HG02943 (cell line): ENCODE measurements around the gene HYDIN.
"Not testable (repeated sequence)": the region's sequence is repeated elsewhere in the genome, so short reads cannot be mapped to it uniquely, and the experiment has no call there.

Source experiments
- ATAC-seq: cut with Tn5 transposase; IDR thresholded peaks from one replicate; pipeline ENCODE4 v1.9.1; 2021; ENCODE audit warnings: mild to moderate bottlenecking, low read depth, moderate library complexity; ENCODE audit not compliant: unreplicated experiment

Gene HYDIN

DNA sequence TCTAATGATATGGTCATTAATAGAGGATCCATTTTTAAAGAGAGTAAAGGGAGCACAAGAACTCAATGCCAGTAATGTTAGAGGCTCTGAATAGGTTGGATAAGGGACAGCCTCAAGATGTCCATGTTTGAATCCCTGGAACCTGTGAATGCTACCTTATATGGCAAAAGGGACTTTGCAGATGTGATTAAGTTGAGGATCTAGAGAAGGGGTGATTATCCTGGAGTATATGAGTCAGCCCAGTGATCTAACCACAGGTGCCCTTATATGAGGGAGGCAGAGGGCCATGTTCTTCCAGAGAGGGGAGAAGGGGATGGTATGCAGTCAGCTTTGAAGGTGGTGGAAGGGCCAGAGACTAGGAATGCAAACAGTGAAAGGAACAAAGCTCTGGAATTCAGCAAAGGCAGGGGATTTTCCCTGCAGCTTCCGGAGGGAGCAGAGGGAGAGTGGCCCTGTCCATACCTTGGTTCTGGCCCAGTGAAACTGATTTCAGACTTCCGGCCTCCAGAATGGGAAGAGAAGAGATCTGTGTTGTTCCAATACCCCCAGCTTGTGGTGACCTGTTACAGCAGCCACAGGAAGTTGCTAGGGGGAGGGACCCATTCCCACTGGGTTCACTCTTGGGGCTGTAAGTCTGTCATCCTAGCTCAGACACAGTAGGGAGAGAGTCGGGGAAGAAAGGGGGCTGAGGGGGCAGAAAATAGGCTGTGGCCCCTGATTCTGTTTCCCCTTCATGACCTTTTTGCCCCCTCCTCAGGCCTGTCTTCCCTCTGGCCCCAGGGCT lies 220.9 kb downstream of the HYDIN start:
- ATAC-seq, result not testable (repeated sequence)

DNA sequence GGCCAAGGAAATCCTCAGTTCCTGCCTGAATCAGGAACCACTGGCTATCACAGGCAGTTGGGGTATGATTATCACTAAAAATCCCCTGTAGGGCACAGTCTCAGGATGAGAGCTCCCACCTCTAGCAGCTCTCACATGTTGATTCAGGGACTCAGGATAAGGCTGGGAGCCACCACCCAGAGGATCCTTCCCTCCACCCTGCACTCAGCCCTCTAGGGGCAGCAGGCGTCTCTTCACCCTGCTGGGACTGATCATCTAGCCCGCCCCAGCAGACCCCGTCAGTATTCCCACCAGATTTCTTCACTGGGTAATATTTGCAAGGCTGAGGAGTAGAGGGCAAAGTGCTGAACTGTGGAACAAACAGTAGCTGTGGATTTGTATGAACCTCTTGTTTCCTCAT lies 224.0 kb downstream of the HYDIN start:
- ATAC-seq, result not testable (repeated sequence)

DNA sequence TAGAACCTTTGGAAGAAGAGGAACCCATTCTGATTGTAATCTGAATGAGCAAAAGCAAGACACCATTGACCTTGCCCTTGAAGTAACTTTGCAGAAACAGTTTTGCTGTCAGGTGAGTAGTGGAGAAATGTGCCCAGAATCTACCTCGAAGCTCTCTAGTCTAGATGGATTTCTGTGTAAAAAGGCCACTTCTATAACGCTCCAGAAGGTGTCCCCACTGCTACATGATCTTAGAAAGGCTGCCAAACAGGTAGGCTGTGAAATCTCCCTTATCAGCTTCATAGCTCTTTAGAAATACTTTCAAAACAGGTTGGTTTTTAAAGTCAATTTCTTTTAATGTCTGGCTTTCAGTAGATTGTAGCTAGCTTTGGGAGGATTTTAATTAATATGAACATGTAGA lies 230.8 kb downstream of the HYDIN start:
- not testable (repeated sequence) for ATAC-seq

DNA sequence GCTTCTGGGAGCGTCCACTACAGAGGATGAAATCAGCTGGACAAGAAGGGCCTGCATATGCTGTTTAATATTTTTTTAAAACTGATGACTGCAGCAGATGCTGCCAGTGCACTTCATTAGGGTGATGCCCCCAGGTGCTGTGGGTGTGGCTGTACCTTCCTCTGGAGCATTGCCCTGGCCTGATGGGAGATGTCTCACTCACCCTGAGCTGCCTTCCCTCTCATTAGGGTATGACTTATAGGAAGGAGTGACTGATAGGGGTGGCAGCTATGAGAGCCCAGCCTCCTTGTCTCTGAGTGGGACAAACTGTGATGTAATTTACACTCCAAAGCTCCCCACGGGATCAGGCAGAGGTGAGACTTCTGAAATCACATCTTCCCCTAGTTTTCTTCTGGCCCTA lies 234.7 kb downstream of the HYDIN start:
- ATAC-seq, result not testable (repeated sequence)

DNA sequence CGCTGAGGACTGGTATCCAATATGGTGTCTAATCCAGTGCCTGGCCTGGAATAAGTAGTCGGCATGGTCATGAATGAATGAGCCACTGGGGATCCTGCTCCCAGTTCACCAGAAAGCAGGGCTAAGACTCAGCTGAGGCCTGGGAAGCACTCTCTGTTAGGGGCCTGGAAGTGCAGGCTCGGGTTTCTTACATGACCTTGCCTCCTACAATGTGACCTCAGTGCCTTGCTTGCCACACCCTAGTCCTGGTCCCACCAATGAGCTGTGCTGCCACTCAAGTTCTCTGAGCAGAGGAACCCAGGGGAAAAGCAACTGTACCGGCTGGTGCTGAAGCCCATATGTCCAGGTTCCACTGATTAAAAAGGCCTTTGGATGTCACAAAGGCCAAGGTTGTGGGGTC lies 238.0 kb downstream of the HYDIN start:
- ATAC-seq, result not testable (repeated sequence)

DNA sequence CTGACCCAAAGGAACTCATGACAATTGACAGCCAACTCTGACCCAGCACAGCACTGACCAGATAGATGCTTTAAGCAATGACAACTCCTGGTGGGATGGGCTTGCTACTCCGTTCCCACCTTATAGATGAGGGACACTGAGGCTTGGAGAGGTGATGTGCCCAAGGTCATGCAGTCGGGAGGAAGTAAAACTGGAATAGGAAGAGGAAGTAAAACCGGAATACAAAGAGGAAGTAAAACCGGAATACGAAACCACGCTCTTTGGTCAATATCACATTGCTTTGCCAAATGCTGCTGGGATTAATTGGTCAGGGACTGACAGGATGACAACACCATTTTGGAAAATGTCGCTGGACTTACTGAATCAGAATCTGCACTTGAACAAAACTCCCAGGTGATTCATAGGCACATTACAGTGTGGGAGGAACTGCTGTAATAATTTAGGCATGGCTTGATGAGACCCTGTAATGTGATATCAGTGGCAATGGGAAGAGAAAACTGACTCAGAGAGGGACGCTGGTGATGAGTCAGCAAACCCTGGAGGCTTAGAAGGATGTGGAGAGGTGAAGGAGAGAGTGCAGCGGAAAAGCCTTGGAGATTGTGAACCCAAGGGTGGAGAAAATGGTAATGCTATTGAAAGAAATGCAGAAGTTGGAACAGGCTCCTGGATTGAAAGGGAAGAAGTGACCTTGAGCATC lies 243.4 kb downstream of the HYDIN start:
- not testable (repeated sequence) for ATAC-seq

DNA sequence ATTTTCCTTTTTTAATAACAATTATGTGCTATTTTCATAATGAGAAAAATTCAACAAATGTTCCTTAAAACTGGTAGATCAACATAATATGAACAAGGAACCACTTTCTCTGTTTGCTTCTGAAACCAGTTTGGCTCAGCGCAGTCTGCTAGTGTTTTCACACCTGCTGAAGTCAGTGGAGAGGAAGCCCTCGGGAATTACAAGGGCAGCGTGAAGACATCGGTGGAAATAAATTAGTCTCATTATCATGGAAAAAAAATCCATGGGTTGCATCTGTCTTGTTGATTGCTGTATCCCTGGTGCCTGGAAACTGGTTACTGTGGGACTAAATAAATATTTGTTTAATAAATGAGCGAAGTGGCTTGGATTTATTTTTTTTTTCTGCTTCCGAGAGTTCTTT lies 245.8 kb downstream of the HYDIN start:
- ATAC-seq, result not testable (repeated sequence)

DNA sequence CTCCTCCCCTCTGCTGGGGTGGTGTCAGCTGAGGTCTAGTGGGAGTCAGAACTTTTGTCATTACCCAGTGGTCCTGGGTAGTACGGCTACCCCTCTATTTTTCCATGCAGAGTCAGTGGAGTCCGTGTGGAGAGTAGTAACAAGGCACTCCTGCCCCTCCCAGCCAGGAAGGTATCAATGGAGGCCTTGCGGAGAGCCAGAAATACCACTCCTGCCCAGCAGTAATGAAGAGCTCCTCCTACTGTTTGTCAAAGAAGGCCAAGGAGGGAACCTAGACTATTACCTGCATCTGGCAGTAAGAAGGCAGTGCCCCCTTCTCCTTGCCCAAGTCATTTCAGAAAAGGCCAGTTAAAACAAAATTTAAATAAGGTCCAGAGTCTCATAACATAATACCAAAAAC lies 262.2 kb downstream of the HYDIN start:
- ATAC-seq, result not testable (repeated sequence)

DNA sequence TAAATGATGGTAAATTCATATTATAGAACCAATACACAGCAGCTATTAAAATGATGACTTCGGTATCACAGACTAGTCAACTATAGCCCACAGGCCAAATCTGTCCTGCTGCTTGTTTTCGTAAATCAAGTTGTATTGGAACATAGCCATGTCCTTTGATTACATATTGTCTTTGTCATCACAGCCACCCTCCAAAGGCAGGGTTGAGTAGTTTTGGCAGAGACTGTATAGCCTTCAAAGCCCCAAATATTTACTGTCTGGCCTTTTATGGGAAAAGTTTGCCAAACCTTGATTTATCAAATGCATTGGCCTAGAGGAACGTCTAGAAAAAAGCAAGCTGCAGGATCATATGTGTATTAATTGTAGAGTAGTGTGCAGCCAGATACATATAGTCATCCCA lies 270.4 kb downstream of the HYDIN start:
- not testable (repeated sequence) for ATAC-seq

DNA sequence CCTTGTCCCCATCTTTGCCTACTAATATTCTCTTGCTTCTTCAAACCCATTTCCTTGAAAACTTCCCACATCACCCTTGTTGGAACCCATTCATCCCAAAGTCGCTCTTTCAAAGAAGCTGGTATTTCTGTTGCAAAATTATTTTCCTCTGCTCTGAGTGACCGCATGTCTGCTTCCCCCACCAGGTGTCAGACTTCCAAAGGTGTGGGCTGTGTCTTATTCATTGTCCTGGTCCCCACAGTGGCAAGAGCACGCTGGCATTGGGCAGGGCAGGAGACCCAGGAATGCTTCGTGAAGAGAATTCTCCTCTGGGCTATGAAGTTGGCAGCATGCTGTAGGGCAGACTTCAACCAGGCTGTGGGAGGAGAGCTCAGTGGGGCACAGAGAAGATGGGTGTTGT lies 275.6 kb downstream of the HYDIN start:
- not testable (repeated sequence) for ATAC-seq

DNA sequence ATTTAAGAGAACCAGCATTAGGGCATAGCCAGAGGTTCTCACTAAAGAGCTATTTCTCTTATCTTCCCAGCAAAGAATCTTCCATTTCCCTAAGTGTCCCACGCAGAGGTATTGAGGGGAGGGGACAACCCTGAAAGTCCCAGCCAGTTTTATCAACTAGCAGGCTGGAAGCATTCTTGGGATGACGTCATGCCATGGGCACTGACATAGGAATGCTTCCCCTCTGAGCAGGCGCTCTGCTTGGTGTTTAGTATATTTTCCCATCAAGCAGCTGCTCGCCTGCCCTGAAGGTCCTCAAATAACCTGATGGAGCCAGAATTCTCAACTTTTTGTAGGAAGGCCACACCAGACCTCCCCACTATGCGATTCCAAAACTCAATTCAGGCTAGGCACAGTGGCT lies 276.7 kb downstream of the HYDIN start:
- not testable (repeated sequence) for ATAC-seq

DNA sequence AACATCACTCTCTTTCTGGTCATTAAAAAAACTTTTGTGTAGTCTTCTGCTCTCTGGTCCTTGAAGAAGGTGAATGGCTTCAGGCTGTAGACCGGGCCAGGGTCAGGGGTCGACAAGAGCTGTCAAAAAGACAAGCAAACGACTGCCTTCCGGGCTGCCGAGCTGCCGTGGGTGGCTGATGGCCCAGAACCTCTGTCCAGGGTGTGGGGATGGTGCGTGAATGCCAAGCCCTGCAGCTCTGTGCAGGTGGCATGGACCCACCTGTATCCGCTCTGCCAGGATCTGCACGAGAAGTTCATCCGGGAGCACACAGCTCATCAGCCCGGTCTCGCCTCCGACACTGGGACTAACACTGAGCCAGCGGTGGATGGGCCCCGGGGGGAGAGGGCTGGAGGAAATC lies 287.0 kb downstream of the HYDIN start:
- not testable (repeated sequence) for ATAC-seq

DNA sequence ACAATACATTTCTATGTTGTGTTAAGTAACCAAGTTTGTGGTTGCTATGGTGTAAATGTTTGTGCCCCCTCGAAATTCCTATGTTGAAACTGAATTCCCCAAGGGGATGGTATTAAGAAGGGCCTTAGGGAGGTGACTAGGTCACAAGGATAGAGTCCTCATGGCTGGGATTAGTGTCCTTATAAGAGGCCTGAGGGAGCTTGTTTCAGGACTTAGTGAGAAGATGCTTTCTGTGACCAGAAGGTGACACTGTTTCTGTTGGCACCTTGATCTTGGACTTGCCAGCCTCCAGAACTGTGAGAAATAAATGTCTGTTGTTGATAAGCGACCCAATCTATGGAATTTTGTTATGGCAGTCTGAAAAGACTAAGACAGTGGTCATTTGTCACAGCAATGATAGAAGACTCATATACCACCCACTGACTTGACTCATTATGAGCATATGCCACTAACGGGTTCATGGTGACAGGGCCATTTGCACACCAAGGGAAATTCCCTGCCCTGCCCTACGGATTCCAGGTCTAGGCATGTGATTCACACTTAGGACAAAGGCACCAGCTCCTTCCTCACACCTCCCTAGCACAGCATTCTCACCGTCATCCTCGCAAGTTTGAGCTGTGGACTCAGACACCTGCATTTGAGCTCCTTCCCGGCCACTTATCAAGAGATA lies 290.7 kb downstream of the HYDIN start:
- ATAC-seq, result not testable (repeated sequence)

DNA sequence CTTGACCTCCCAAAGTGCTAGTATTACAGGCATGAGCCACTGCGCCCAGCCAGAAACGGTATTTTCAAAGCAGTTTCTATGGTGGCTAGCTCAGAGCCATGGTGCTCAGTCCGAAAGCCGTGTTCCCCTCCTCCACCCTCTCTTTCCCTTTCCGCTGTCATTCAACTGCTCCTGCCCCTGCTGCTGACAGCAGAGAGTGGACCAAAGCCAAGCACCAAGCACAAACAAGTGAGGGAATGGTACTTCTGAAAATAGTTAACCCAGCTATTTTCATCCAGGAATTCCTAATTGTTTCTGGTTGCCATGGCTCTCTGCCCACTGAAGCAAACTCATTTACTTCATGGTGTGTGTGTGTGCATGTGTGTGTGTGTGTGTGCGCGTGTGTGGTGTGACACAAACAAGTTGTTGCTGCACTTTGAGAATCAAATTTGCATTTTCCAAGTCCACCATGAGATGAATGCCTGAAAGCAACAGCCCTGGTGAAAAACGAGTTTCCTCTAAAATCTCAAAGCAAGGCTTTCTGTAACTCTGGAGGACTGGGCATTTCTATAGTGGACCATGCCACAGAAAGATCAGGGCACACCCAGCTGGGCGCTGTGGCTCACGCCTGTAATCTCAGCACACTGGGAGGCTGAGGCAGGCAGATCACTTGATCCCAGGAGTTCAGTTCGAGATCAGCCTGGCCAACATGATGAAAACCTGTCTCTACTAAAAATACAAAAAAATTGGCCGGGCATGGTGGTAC lies 293.6 kb downstream of the HYDIN start:
- not testable (repeated sequence) for ATAC-seq

DNA sequence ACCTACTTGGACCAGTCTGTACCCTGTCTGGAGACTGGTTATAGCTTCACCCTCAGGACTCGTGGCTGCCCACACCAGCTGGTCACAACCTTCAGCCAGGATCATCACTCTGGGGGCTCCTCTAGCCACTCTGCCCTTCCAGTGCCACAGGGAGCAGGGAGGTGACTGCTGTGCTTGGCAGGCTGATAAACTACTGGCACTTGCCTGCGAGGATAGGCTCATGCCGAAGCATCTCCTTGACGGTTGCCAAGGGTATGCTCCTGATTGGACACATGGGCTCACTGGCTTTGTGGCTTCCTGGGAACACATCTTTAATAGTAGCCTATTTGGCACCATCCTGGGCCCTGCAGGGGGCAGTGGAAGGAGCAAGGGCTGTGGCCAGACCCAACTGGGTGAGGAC lies 295.2 kb downstream of the HYDIN start:
- ATAC-seq, result not testable (repeated sequence)

DNA sequence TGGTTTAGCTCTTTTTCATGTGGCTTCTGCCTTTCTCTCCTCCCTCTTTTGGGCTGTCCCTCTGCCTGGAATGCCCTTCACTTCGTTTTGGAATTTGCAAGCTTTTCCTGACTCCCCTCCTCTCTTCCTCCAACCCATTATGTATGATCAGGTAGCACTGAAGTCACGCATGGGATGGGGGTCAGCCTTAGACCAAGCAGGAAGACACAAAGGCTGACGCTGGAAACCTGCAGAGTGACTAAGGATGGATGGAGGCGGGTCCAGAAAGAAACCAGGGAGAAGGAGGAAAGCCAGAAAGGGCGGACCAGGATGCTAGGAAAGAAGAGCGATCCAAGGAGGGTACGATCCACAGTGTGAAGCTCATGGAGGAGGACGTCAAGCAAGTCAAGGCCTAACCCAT lies 296.8 kb downstream of the HYDIN start:
- not testable (repeated sequence) for ATAC-seq

DNA sequence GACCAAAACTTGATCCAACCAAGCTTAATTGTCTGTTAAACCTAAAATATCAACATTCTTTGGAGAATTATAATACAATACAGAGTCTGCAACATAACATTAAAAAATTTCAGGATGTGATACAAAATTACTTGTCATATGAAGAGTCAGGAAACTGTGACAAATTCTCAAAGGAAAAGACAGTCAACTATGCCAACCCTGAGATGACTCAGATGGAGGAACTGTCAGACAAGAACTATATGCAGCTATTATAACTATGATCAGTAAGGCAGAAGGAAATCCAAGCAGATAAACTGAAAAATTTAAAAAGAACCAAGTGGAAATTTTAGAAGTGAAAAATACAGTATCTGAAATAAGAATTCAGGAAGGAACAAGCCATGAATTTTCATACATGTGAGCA lies 299.8 kb downstream of the HYDIN start:
- ATAC-seq, result not testable (repeated sequence)

DNA sequence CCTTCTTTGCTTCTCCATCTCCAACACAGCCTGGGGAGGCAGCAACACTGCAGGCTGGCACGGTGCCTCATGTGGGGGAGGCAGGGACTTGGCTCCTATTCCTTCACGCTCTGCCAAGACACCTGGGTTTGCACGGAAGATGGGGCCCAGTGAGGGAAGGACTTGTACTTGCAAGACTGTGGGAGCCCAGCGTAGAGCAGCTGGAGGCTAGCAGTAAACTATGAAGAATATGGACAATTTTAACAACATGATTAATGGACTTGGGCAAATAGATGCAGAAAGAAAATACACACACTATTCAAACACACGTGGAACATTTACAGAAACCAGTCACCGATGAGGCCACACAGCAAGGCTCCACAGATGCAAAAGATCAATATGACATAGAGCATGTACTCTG lies 308.4 kb downstream of the HYDIN start:
- not testable (repeated sequence) for ATAC-seq

DNA sequence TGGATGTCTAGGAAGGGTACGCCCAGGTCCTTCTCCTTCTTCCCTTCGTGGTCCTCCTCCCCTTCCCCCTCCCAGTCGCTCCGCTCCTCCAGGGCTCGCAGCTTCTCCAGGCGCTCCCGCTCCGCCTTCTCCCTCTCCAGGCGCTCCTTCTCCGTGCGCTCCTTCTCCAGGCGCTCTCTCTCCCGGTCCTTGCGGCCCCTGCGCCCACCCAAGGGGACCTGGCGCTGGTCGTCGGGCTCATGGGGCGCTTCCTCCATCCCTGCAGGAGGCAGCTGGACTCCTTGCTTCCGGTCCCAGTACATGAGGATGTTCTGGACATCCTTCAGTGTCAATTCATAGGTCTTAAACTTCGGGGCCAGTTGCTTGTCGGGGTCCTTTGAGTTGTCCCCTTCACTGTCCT lies 309.9 kb downstream of the HYDIN start:
- not testable (repeated sequence) for ATAC-seq

DNA sequence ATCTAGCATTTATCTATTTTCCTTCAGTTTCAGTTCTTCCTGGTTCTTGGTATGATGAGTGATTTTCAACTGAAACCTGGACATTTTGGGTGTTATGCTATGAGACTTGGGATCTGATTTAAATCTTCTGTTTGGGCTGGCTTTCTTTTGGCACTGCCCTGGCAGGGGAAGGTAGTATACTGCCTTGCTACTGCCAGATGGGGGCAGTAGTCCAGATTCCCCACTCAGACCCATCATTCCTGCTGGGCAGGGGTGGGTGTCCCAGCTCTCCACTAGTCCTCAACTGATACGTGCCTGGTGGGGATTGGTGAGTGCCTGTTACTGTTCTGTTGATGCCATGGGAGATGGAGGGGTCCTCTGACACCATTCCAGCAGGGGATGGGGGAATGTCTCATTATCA lies 342.3 kb downstream of the HYDIN start:
- not testable (repeated sequence) for ATAC-seq

DNA sequence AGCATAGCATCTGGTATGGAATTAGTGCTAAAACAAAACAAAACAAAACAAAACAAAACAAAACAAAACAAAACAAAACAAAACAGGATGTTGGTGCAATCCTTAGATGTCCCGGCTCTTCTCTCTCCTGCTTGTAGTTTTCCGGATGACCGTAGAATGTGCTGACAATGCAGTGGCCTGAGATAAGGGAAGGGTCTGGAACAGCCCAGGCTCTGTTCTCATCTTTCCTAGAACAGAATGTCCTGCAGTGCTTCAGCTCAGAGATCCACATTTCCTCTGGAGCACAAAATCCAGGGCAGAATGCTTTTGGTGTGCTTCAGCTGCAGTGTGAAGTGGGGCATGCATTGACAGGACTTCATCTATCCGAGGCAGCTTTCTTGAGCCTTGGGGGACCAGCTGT lies 345.9 kb downstream of the HYDIN start:
- not testable (repeated sequence) for ATAC-seq
